Measurements from ENCODE around the gene EVA1B. TPM values are rescaled to one million over a fixed set of nuclear protein-coding genes. Genes with fewer than 3 reads are reported as not detected.

The EVA1B gene
- total and polyA plus RNA-seq, 2 of the 13 experiments (the other 11 are each of a cell fraction or from before 2014, with no cell fraction given): 3.9 to 6.6 TPM

DNA sequence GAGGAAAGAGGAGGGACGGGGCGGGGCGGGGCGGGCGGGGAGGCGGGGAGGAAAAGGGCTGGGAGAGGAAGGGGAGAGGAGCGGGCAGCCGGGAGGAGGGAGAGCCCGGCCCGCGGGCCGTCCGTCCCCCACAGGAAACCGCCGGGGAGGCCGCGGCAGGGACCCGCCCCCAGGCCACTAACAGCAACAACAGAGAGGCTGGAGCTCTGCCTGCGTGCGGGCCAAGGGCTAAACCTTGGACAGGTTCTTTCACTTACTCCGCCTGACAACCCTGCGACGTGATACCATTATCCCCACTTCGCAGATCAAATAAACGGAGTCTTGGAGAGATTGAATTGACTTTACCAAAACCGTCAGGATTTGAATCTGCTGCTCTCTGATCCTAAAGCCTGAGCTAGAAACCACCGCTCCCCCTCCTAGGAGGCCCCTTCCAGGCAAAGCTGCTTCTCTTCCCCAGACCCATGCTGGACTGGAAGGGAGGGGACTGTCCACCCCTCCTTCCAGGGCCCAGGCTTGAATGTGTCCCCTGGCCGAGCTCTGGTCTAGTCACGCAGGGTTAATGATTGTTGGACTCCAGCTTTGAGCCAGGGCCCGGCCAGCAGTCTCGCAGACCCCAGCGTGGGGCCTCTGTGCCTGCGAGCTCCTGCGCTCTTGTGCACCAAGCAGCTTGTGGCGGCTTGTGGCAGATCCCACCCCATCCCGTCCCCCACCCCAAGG is at the start of gene EVA1B (continued):
- TF ChIP-seq, protein P1, sequence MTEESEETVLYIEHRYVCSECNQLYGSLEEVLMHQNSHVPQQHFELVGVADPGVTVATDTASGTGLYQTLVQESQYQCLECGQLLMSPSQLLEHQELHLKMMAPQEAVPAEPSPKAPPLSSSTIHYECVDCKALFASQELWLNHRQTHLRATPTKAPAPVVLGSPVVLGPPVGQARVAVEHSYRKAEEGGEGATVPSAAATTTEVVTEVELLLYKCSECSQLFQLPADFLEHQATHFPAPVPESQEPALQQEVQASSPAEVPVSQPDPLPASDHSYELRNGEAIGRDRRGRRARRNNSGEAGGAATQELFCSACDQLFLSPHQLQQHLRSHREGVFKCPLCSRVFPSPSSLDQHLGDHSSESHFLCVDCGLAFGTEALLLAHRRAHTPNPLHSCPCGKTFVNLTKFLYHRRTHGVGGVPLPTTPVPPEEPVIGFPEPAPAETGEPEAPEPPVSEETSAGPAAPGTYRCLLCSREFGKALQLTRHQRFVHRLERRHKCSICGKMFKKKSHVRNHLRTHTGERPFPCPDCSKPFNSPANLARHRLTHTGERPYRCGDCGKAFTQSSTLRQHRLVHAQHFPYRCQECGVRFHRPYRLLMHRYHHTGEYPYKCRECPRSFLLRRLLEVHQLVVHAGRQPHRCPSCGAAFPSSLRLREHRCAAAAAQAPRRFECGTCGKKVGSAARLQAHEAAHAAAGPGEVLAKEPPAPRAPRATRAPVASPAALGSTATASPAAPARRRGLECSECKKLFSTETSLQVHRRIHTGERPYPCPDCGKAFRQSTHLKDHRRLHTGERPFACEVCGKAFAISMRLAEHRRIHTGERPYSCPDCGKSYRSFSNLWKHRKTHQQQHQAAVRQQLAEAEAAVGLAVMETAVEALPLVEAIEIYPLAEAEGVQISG (CRISPR knock-in tag; IDR thresholded peaks at IDR 0.05): peak; percentile 80
- peak; percentile 86 for TF ChIP-seq ZFX (CRISPR knock-in tag; IDR thresholded peaks at IDR 0.05; ENCODE audit: low read depth)
- TF ChIP-seq SP1 (IDR thresholded peaks at IDR 0.05): no peak
- no peak for TF ChIP-seq SP1 (CRISPR knock-in tag; IDR thresholded peaks at IDR 0.05)
- TF ChIP-seq, protein P2, sequence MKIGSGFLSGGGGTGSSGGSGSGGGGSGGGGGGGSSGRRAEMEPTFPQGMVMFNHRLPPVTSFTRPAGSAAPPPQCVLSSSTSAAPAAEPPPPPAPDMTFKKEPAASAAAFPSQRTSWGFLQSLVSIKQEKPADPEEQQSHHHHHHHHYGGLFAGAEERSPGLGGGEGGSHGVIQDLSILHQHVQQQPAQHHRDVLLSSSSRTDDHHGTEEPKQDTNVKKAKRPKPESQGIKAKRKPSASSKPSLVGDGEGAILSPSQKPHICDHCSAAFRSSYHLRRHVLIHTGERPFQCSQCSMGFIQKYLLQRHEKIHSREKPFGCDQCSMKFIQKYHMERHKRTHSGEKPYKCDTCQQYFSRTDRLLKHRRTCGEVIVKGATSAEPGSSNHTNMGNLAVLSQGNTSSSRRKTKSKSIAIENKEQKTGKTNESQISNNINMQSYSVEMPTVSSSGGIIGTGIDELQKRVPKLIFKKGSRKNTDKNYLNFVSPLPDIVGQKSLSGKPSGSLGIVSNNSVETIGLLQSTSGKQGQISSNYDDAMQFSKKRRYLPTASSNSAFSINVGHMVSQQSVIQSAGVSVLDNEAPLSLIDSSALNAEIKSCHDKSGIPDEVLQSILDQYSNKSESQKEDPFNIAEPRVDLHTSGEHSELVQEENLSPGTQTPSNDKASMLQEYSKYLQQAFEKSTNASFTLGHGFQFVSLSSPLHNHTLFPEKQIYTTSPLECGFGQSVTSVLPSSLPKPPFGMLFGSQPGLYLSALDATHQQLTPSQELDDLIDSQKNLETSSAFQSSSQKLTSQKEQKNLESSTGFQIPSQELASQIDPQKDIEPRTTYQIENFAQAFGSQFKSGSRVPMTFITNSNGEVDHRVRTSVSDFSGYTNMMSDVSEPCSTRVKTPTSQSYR (CRISPR knock-in tag; IDR thresholded peaks at IDR 0.05; ENCODE audit: borderline replicate concordance): no peak; the same call in 1 of the 2 replicates
- TF ChIP-seq, protein P3, sequence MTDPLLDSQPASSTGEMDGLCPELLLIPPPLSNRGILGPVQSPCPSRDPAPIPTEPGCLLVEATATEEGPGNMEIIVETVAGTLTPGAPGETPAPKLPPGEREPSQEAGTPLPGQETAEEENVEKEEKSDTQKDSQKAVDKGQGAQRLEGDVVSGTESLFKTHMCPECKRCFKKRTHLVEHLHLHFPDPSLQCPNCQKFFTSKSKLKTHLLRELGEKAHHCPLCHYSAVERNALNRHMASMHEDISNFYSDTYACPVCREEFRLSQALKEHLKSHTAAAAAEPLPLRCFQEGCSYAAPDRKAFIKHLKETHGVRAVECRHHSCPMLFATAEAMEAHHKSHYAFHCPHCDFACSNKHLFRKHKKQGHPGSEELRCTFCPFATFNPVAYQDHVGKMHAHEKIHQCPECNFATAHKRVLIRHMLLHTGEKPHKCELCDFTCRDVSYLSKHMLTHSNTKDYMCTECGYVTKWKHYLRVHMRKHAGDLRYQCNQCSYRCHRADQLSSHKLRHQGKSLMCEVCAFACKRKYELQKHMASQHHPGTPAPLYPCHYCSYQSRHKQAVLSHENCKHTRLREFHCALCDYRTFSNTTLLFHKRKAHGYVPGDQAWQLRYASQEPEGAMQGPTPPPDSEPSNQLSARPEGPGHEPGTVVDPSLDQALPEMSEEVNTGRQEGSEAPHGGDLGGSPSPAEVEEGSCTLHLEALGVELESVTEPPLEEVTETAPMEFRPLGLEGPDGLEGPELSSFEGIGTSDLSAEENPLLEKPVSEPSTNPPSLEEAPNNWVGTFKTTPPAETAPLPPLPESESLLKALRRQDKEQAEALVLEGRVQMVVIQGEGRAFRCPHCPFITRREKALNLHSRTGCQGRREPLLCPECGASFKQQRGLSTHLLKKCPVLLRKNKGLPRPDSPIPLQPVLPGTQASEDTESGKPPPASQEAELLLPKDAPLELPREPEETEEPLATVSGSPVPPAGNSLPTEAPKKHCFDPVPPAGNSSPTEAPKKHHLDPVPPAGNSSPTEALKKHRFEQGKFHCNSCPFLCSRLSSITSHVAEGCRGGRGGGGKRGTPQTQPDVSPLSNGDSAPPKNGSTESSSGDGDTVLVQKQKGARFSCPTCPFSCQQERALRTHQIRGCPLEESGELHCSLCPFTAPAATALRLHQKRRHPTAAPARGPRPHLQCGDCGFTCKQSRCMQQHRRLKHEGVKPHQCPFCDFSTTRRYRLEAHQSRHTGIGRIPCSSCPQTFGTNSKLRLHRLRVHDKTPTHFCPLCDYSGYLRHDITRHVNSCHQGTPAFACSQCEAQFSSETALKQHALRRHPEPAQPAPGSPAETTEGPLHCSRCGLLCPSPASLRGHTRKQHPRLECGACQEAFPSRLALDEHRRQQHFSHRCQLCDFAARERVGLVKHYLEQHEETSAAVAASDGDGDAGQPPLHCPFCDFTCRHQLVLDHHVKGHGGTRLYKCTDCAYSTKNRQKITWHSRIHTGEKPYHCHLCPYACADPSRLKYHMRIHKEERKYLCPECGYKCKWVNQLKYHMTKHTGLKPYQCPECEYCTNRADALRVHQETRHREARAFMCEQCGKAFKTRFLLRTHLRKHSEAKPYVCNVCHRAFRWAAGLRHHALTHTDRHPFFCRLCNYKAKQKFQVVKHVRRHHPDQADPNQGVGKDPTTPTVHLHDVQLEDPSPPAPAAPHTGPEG (CRISPR knock-in tag; IDR thresholded peaks at IDR 0.05): no peak
- no peak for TF ChIP-seq ELF1 (CRISPR knock-in tag; IDR thresholded peaks at IDR 0.05)
- TF ChIP-seq NFIC (IDR thresholded peaks at IDR 0.05; ENCODE audit: low read length): no peak
- TF ChIP-seq ZNF562 (CRISPR knock-in tag; IDR thresholded peaks at IDR 0.05; ENCODE audit: borderline replicate concordance): no peak
- TF ChIP-seq NFIB (CRISPR knock-in tag; IDR thresholded peaks at IDR 0.05; ENCODE audit: borderline replicate concordance): no peak
- no peak for TF ChIP-seq ZNF589 (CRISPR knock-in tag; conservative IDR thresholded peaks at IDR 0.05)
- TF ChIP-seq MAX (IDR thresholded peaks at IDR 0.05): peak; percentile 31; the same call in 1 of the 2 replicates
- TF ChIP-seq GZF1 (CRISPR knock-in tag; IDR thresholded peaks at IDR 0.05): no peak
- no peak for TF ChIP-seq FOXK2 (IDR thresholded peaks at IDR 0.05)
- TF ChIP-seq THAP7 (CRISPR knock-in tag; IDR thresholded peaks at IDR 0.05): no peak
- TF ChIP-seq, protein P4, sequence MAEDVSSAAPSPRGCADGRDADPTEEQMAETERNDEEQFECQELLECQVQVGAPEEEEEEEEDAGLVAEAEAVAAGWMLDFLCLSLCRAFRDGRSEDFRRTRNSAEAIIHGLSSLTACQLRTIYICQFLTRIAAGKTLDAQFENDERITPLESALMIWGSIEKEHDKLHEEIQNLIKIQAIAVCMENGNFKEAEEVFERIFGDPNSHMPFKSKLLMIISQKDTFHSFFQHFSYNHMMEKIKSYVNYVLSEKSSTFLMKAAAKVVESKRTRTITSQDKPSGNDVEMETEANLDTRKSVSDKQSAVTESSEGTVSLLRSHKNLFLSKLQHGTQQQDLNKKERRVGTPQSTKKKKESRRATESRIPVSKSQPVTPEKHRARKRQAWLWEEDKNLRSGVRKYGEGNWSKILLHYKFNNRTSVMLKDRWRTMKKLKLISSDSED (CRISPR knock-in tag; IDR thresholded peaks at IDR 0.05): no peak
